GM19099 (cell line): ENCODE results near the gene TRIM73.
"Not testable (repeated sequence)": the region's sequence is repeated elsewhere in the genome, so short reads cannot be mapped to it uniquely, and the experiment has no call there.

Source experiments
- POLR2A ChIP-seq: IDR thresholded peaks from 3 replicates; pipeline ENCODE4 v1.6.1; 2011; ENCODE audit warnings: low read depth; ENCODE audit not compliant: insufficient read length; ENCODE audit errors: extremely low read depth

The TRIM73 gene

DNA sequence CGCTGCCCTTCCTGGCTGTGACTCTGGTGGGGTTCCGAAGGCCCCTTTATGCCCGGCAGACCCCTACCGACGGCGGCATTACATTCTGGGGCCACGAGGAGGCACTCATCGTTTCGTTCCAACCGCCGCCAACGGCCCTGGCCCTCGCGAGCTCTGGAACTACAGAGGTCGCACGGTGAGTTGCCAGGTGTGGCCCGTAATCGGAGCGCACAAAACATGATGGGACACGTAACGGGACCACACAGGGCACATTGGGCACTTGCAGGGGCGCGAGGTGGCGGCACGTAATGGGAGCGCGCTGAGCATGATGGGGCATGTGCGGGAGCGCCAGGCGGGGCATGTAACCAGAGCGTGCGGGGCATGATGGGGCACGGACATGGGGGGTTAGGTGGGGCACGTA lies at the start of gene TRIM73:
Gene TRIM73 (plus strand): TSS at position 301 of the 400 bp plus-strand sequence. CDS start 3,305 bp downstream, outside the sequence.
- not testable (repeated sequence) for TF ChIP-seq POLR2A

DNA sequence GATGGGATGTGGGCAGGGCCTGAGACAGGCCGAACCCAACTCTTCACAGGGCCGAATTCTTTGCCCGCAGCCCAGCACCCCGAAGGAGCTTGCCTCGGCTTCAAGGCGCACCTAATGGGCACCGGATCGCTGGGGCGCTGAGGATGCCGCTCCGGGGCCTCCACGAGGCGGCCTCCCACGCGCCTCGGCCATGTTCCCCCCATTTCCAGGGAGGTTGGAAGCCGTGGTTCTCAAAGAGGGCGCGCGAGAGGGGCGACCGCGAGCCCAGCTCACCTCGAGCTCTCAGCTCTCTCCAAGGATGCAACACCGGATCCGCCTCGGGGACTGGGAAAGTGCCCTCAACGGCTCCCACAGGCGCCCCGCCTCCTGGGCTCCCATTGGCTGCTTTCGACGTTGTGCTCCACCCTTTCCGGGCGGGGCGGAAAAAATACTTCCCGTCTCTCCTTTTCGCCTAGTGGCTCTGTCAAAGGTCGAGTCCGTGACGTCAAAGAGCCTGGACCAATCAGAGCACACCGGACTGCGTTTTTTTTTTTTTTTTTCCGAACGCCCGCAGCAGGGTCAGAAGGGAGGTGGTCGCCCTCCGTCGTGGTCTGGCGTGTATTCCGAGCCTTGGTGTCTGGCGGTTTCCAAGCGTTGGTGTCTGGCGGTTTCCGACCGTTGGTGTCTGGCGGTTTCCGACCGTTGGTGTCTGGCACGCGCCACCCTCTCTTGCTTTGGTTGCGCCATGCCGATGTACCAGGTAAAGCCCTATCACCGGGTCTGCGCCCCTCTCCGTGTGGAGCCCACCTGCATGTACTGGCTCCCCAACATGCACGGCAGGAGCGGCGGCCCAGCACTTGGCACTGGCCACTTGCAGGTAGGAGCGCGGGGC lies 36.5 kb upstream of the TRIM73 start:
- TF ChIP-seq POLR2A: peak; percentile 32
